Measurements from ENCODE around the gene CLRN3.

The CLRN3 gene

GRCh38 chr10:127919418-127920271 lies 26.9 kb upstream of the CLRN3 start:
- no peak for DNase-seq (ENCODE audit: low read depth)

- DNase-seq (ENCODE audit: low read depth): no peak
Measured at GRCh38 chr10:127918572-127918971, 25.8 kb upstream of the CLRN3 start.

GRCh38 chr10:127916826-127917225 lies 24.1 kb upstream of the CLRN3 start:
- DNase-seq (ENCODE audit: low read depth): no peak

GRCh38 chr10:127915324-127915723 lies 22.6 kb upstream of the CLRN3 start:
- DNase-seq (ENCODE audit: low read depth): no peak

GRCh38 chr10:127913368-127913759 lies 20.6 kb upstream of the CLRN3 start:
- DNase-seq (ENCODE audit: low read depth): no peak

DNA sequence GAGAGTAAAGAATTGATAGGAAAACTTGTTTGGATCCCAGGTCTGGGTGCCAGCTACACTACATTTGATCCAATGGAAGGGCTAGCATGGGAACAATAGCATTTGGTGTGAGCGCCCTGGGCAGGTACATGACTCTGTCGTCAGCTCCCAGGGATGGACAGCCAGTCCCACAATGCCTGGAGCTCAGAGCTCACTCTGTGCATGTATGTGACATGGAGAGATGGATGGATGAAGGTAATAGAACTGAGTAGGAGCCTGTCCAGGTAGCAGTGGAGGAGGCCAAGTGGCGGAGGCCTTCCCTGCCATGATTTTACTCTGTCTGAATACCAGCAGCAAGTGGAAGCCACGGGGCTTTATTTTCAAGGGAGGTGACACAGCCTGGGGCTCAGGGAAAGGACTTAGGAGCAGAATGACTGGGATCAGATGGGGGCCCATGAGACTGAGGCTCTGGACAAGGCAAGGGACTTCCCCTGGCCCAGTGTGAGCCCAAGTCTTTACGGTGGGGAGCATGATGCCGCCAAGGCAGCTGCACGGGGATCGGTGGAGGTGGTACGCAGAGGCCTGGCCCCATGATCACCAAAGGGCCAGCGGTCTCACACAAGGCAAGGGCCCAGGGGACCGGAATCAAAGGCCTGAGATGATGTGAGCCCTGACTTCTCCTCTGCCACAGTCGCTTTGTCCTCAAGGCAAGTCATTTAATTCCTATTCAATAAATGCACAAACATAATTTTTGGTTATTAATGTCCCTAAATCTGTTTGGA lies 20.0 kb upstream of the CLRN3 start:
- DNase-seq (ENCODE audit: low read depth): no peak

GRCh38 chr10:127911867-127912257 lies 19.1 kb upstream of the CLRN3 start:
- DNase-seq (ENCODE audit: low read depth): no peak

- DNase-seq (ENCODE audit: low read depth): no peak
Measured at GRCh38 chr10:127911218-127911866, 18.6 kb upstream of the CLRN3 start.

- DNase-seq (ENCODE audit: low read depth): no peak
Measured at GRCh38 chr10:127910464-127910770, 17.7 kb upstream of the CLRN3 start.

DNA sequence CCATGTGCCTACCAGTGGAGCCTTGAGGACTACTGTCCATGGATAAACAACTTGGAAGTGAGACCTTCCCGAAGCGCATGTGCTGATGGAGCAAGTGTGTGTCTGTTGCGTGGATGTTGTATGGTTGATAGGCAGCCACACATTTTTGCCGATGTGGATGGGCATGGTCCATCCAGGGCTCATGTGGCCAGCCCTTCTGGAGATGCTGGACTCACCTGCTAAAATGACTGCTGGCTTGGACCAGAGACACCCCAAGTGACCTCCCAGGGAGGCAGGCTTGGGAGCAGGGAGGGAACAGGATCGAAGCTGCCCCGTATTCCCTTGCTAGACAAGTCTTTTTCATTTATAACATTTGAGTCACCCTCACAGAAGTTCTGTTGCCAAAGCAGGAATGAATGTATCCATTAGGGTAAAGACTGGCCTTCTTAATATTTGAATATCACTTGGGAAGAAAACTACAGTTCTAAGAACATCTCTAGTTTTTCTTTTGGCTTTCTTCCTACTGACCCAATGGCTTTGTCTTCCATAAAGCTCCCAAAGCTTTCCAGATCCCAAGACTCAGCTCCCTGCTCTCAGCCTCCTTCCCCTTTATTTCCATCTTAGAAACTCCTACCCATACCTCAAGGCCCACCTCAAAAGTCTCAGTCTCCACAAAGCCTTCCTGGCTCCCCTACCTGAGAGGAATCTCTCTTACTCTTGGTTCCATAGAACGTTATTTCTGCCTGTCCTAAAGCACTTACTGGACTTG lies 17.1 kb upstream of the CLRN3 start:
- DNase-seq (ENCODE audit: low read depth): no peak

GRCh38 chr10:127908959-127909267 lies 16.2 kb upstream of the CLRN3 start:
- no peak for DNase-seq (ENCODE audit: low read depth)

DNA sequence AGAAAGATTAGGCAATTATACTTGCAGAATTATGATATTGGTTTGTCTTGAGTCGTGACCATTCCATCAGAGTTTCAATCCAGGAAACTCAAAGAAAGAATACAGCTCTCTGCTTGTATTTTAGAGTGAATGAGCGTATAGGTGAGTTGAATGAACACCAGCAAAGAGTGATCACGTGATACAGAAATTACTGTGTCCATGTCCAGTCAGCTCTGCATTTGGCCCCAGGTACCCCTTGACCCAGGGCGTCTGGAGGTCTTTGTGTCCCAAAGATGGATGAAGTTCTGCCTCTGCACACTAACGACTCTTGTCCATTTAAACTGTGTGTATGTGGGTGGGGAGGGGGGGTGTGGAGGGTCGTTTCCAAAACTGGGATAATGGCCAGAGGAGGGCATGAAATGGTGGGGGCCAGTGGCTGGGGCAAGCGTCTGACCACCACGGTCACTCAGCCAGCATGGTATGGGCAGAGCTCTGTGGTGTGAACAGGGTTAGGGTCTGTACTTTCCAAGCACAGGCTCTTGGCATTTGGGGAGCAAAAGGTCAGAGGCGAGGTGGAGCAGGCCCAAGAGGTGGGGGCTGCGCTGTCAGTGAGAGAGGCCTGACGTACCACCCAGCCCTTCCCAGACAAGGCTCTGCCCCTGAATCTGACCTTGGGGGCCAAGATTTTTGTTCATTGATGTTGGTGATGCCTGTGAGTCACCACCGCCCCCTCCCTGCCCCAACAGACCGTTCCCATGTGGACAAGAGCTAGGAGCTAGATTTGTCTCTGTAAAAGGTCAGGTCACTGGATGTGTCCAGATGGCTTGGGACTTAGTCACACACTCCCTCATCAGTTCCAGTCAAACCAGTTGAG lies 15.6 kb upstream of the CLRN3 start:
- no peak for DNase-seq (ENCODE audit: low read depth)

GRCh38 chr10:127907411-127908105 lies 14.8 kb upstream of the CLRN3 start:
- DNase-seq (ENCODE audit: low read depth): no peak

GRCh38 chr10:127906548-127907377 lies 14.0 kb upstream of the CLRN3 start, which contains the start of gene PTPRE:
PTPRE (plus strand) TSS chr10:127907103; CDS start chr10:128040882, 133,779 bp downstream.
- DNase-seq (ENCODE audit: low read depth): peak; percentile 8

- no peak for DNase-seq (ENCODE audit: low read depth)
Measured at GRCh38 chr10:127905848-127906261, 13.1 kb upstream of the CLRN3 start.

GRCh38 chr10:127905001-127905847 lies 12.5 kb upstream of the CLRN3 start:
- no peak for DNase-seq (ENCODE audit: low read depth)

- no peak for DNase-seq (ENCODE audit: low read depth)
Measured at GRCh38 chr10:127904311-127905000, 11.7 kb upstream of the CLRN3 start.

DNA sequence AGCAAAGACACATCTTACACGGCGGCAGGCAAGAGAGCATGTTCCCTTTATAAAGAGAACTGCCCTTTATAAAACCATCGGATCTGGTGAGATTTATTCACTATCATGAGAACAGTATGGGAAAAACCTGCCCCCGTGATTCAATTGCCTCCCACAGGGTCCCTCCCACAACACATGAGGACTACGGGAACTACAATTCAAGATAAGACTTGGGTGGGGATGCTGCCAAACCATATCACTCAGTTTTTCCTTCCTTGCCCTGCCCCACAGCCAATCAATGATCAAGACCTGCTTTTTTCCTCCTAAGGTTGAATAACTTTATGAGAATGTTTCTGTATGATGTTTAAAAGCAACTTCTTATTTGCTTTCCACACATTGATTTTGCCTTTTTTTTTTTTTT lies 11.0 kb upstream of the CLRN3 start:
- no peak for DNase-seq (ENCODE audit: low read depth)

All from stimulated activated CD8-positive, alpha-beta memory T cell treated with anti-CD3 and anti-CD28 coated beads, Interleukin-15, amount 100 ng/mL, for 1 hour (primary cell).